Activated naive CD4-positive, alpha-beta T cell treated with Interleukin-2 at 50 U/mL for 16 hours (primary cell): ENCODE results near the gene LDAF1.
A peak's percentile ranks its signal among the peaks of the same experiment; 100 is the strongest.
"Not testable (repeated sequence)": the region's sequence is repeated elsewhere in the genome, so short reads cannot be mapped to it uniquely, and the experiment has no call there.

ENCODE experiments used
- DNase-seq: peaks from one replicate; pipeline ENCODE4 v3.0.0-alpha.2; 2020

LDAF1 gene

DNA sequence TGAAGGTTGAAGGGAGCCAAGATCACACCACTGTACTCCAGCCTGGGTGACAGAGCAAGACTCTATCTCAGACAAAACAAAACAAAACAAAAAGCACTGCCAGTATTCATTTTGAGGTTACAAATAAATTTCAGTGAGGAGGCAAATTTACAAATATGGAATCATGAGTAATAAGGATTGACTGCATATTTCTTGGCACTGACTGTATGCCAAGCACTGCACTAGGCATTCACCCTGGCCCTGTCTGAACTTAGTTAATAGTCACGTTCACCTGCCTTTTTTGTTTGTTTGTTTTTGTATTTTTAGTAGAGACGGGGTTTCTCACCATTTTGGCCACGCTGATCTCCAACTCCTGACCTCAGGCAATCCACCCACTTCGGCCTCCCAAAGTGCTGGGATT lies 5.1 kb downstream of the LDAF1 start:
- no peak for DNase-seq

DNA sequence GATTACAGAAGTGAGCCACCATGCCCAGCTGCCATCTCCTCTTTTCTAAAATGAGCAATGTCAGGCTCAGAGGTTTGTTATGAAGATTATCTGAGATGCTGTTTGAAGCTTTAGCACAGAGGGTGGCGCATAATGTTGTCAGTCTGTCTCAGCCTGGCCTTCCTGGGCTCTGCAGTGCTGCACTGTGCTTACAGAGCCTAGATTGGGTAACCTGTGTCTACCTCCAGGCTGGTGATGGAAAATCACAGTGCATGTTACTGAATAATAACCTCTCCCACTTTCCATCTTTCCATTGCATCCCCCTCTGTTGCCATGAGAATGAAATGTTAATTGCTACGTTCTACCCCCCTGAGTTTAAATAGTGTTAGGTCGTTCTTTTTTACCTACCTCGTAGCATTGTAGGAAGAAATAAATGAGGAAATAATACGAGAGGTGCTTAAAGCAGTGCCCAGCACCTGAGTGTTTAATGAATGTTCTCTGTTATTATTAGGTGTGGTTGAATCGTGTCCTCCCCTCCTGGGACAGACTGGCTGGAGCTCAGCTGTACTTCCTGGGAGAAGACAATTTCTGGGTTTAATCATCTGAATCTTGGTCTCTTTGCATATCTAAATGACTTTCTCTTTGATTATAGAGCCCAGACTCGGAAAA lies 6.2 kb downstream of the LDAF1 start:
- no peak for DNase-seq

DNA sequence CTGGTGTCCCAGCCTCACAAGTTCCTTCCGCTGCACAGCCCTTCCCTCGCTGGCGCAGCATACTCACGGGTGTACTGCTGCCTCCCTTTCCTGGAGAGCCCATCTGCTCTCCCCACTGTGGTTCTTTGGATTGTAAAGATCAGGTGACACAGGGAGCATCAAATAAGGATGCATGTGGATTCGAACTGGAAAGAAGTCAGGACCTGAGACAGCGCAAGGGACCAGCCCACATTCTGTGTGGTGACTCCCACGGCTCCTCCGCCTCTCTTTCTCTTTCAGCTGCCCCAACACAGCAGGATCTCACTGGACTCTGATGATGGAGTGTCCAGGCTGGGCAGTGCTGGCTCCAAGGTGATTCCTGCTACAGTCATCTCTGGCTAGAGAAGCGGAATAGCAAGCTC lies 8.1 kb downstream of the LDAF1 start:
- no peak for DNase-seq

DNA sequence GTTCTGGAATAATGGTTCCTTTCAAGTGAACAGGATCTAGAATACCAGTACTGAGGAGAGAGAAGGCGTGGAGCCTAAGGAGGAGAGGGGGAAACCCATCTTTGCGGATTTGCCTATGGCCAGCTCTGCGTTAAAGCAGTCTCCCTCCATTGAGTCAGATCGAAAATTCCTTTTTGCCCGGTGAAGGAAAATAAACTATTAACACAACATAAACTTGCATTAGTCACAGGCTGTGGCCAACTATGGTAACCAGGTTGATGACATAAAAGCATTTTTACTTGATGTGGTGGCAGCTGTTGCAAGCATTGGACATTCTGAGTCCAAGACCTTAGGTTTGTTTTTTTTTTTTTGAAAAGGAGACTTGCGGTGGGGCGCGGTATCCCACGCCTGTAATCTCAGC lies 8.9 kb downstream of the LDAF1 start:
- DNase-seq, result no peak

DNA sequence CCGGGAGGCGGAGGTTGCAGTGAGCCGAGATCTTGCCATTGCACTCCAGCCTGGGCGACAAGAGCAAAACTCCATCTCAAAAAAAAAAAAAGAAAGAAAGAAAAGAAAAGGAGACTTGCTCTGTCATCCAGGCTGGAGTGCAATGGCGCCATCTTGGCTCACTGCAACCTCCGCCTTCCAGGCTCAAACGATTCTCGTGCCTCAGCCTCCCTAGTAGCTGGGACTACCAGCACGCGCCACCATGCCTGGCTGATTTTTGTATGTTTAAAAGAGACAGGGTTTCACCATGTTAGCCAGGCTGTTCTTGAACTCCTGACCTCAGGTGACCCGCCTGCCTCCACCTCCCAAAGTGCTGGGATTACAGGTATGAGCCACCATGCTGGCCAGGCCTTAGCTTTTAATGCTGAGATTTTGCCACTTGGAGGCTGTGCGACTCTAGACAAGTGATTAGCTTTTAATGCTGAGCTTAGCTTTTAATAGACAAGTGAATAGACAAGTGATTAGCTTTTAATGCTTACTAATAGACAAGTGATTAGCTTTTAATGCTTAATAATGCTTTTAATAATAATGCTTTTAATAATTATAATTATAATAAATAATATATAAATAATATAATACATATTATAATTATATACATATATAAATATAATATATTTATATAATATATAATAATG lies 9.6 kb downstream of the LDAF1 start:
- DNase-seq, result no peak

DNA sequence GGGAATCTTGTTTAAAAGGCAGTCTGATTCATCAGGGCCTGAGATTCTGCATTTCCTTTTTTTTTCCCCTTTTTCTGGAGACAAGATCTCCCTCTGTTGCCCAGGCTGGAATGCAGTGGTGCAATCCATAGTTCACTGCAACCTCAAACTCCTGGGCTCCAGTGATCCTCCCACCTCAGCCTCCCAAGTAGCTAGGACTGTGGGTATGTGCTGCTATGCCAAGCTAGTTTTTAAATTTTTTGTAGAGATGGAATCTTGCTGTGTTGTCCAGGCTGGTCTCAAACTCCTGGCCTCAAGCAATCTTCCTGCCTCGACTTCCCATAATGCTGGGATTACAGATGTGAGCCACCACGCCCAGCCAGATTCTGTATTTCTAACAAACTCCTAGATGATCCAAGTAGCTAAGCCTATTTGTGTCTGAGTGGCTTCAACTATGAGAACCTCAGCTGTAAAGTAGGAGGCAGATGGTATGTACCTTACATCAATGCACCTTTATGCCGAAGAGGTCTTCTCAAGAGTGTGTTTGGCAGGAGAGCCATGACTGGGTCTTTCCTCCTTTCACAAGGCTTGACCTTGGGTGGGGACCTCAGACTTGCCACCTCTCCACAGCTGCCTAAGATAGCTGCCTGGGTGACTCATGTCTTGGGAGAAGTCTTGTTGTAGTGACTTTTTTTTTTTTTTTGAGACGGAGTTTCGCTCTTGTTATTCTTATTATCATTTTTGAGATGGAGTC lies 10.9 kb downstream of the LDAF1 start:
- DNase-seq, result no peak

DNA sequence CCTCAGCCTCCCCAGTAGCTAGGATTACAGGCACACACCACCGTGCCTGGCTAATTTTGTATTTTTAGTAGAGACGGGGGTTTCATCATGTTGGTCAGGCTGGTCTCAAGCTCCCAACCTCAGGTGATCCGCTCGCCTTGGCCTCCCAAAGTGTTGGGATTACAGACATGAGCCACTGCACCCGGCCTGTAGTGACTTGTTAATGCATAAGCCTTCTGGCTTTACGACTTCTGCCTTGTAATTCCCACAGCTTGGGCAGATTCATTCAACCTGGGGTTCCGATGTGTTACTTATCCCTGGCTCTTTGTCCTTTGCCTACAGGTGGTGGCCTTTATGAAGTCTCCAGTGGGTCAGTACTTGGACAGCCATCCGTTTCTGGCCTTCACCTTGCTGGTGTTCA lies 11.6 kb downstream of the LDAF1 start:
- DNase-seq, result not testable (repeated sequence)

DNA sequence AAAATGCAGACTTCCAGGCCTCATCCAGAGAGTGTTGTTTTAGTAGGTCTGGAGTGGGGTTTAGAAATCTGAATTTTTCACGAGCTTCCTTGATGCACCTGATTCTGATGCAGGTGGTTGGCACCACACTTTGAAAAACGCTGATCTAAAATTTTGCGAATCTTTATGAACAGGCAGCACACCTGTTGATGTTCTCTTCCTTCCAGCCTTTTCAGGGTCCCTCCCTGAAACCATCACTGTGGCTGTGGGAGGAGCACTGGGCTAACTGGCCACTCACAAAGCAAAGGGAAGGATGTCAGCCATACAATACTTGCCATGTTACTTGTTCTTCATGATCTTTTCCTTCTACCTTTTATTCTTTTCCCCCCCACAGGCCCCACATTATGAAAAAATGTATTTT lies 14.2 kb downstream of the LDAF1 start:
- DNase-seq, result no peak

DNA sequence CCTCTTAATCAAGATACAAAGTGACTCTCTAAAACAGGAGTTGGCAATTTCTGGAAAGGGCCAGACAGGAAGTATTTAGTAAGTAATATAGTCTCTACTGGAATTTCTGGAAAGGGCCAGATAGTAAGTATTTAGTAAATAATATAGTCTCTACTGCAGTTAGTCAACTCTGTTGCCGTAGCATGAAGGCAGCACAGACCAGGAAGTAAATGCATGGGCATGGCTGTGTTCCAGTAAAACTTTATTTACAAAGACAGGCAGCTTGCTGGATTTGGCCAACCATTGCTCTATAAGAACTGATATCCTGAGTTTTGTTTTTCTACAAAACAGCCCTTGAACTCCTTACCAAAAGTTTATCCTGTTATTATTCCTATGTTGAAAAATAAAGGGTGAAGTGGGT lies 16.9 kb downstream of the LDAF1 start:
- no peak for DNase-seq

DNA sequence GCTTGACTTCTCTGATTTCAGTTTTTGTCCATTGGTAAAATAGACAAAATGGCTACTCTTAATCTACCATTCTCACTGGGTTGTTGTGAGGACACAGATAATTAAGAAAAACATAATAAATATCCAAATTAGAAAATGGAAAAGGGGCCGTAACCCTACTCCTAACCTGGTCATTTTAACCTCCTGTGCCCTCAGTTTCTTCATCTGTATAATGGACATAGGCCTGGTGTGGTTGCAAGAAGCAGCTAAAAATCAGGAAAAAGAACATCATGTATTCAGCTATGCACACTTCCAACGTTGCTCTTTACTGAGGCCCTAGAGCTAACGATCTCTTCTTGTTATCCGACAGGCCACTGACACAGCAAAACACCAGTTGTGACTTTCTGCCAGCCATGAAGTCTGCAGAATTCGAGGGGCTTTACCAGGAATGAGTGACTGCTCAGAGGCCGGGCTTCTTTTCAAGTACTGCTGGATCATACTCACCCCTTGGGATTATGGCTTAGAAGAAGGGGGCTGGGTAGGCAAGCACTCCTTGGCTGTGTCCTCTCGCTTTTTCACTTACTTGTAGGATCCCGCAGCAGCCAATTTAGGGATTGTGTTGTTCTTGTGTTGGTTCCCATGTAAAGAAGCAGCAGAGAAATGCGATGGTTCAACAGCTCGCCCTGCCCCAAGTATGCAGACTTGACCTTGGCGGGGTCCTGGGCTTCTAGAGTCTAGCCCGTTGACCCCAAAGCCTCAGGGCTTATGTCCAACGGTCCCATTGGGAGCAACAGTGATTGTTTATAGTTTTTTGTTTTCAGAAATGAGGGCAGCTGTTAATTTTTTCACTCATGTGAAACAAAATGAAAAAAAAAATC lies 20.9 kb downstream of the LDAF1 start:
- DNase-seq, result no peak

DNA sequence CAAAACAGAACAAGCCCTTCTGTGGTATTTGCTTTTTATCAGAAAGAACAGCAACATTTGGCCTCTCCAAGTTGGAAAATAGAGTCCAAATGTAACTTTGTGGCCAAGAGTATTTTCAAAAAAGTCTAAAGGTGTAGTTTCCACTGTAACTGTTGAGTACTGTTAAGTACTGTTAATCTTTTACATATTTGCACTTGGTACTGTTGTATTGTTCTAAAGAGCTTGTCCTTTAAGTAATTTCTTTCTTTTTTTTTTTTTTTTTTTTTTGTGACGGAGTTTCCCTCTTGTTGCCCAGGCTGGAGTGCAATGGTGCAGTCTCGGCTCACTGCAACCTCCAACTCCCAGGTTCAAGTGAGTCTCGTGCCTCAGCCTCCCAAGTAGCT lies 21.5 kb downstream of the LDAF1 start:
- DNase-seq, result no peak

DNA sequence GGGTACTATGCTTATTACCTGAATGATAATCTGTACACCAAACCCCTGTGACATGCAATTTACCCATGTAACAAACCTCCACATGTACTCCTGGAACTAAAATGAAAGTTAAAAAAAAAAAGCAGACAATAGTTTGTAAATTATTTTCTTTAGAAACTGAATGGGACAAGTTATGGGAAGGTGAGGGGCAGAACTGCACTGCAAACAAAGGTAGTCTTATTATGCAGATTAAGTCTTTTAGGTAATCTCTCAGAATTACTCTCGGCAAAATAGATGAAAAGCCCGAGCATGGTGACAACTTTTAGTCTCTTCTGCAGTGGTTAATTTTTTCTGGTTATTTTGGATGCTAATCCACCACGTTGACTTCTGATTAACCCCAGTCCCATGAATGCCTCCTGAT lies 25.5 kb downstream of the LDAF1 start:
- DNase-seq, result no peak

DNA sequence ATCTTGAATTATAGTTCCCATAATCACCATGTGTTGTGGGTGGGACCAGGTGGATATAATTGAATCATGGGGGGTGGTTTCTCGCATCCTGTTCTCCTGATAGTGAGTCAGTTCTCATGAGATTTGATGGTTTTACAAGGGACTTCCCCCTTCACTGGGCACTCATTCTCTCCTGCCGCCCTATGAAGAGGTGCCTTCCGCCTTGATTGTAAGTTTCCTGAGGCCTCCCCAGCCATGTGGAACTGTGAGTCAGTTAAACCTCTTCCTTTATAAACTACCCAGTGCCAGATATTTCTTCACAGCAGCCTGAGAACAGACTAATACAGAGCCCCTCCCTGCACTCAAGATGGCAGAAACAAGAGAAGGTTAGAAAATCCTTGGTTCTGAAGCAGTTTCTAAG lies 26.4 kb downstream of the LDAF1 start:
- DNase-seq, result peak; percentile 30

DNA sequence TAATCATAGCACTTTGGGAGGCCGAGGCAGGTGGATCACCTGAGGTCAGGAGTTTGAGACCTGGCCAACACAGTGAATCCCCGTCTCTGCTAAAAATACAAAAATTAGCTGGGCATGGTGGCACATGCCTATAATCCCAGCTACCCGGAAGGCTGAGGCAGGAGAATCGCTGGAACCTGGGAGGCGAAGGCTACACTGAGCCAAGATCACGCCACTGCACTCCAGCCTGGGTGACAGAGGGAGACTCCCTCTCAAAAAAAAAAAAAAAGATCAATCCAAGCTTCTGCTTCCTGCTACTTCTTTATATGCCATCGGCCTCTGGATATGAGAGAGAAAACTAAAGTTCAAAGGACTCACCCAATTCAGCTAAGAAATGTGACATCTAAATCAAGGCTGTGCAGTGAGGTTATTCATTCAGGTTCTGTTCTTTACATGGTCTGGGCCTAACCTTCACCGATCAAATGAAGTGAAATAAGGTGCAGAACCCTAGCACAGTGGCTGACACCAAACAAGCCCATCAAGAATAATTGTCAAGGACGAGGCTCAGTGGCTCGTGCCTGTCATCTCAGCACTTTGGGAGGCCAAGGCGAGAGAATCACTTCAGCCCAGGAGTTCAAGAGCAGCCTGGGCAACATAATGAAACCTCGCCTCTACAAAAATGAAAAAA lies 27.3 kb downstream of the LDAF1 start:
- no peak for DNase-seq

DNA sequence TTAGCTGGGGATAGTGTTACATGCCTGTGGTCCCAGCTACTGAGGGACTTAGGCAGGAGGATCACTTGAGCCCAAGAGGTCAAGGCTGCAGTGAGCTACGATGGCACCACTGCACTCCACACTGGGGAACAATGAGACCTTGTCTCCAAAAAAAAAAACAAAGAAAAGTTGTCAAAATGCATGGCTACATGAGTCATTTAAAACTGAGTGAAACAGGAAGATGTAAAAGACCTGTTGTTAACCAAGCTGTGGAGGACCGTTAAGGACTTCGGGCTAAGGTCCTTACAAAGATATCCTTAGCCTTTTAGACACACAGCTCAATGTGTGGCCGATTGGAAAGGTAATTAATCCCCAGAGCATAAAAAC lies 27.8 kb downstream of the LDAF1 start:
- no peak for DNase-seq

DNA sequence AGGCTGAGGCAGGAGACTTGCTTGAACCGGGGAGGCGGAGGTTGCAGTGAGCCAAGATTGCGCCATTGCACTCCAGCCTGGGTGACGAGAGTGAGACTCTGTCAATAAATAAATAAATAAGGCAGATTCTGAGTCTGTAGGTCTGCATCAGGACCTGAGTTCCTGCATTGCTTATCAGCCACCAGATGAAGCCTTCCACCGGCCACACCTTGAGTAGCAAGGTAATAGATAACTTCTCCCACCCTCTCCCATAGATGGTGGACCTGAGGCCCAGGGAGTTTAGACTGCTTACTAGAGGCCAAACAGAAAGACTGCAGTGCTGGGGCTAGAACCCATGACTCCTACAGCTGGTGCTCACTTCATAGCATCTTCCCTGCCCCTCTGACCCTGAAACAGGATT lies 30.8 kb downstream of the LDAF1 start:
- no peak for DNase-seq

DNA sequence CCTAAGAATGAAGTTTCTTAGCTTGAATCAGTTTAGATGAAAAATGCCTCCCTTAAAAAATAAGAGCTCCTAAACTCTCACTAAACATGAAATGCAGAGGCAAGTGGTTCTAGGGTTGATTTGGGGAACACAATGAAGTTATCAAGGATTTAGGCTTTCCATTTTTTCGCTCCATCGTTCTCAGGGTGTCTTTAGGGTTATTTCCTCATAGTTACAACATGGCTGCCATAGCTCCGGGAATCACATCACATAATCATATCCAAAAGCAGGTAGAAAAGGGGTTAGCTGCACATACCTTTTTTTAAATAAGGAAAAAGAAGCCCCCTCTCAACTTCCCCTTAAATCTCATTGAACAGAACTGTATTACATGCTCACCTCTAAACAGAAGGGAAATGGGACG lies 31.5 kb downstream of the LDAF1 start:
- DNase-seq, result no peak

DNA sequence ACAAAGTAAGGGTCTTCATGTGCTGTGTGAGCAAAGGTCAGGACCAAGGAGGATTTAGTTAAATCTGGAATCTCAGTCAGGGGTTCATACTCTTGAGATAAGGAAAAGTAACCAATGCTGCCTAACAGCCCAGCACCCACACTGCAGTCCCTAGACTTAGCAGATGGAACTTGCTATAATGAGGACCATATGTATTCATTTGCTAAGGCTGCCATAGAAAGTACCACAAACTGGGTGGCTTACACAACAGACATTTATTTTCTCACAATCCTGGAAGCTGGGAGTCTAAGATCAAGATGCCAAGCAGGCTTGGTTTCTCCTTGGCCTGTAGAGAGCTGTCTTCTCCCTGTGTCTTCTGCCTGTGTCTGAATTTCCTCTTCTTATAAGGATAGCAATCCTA lies 32.1 kb downstream of the LDAF1 start:
- no peak for DNase-seq

DNA sequence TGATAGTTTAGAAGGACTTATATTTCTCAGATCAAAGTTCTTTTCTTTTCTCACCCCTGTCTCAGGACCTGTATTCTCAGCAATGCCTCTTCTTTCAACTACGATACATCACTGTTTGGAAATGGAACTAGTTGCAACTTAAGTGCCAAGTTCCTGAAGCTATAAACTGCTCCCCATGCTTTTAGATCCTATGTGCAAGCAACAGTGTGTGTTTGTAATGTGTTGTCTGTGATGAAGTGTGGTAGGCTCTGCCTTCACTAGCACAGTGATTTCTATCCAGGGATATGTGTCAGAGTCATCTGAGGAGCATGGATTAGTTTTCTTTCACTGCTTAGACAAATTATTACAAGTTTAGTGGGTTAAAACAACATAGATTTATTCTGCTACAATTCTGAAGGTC lies 34.5 kb downstream of the LDAF1 start:
- no peak for DNase-seq

DNA sequence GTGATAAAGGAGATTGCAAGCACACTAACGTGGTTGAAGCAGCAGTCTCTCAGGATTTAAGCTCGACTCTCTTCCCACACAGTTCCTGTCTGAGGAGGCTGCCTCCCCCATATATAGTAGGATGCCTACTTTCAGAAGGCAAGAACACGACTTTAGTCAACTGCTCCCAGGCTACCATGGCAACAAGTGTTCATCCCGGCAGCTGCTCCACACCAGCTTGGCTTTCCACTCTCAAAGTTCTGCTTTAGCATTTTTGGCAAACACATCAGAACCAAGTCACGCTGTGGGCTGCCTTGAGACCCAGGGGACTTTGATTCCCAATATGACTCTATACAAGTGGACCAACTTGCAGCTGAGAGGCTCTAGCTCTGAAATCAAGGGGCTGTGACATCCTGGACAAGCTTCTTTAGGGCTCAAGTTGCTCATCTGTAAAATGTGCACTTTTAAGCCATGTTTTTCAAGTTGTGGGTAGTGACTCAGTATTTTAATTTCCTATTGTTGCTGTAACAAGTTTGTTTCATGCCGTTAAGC lies 36.4 kb downstream of the LDAF1 start:
- no peak for DNase-seq

DNA sequence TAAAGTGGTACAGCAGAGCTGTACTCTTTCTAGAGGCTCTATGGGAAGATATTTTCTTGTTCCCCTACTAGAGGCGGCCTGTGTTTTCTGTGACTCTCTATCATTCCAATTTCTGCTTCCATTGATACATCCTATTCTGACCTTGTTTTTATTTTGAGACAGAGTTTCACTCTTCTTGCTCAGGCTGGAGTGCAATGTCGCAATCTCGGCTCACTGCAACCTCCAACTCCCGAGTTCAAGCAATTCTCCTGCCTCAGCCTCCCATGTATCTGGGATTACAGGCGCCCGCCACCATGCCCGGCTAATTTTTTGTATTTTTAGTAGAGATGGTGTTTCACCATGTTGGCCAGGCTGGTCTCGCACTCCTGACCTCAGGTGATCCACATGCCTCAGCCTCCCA lies 36.9 kb downstream of the LDAF1 start:
- DNase-seq, result not testable (repeated sequence)

DNA sequence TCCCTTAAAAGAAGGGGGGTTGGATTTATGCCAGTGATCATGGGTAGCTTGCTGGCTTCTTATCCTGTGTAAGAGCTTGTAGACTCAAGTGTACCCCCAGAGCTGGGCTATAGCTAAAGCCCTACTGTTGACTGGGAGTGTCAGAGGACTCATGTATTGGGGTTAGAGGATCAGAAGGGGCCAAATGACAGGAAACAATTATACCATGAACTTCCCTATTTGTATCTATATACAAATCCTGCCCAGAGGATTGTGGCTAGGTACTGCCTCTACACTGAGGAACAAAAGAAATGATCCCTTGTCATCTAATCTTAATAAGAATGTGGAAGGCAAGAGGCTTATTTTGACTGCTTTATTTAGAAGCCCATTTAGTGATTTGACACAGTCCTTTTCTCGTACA lies 38.6 kb downstream of the LDAF1 start:
- no peak for DNase-seq

DNA sequence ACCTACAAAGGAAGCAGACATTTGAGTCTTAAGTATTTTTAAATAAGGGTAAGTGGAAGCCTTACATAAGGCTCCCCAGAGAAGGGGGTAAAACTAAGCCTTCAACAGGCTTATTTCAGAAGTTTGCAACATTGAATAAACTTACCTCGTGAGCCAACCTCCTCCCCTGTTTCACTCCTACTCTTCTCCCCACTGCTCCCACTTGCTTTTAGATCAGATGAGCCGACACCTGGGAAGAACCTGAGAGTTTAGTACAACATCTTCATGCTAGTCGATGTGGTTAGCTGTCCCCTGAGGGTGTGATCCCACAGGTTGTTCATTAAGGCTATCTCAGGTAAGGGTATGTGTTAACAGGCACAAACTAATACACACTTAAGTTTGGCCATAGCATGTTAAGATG lies 39.1 kb downstream of the LDAF1 start:
- no peak for DNase-seq
